Calu3 (cell line): ENCODE results near the gene TMC1. TPM values are rescaled to one million over a fixed set of nuclear protein-coding genes. Genes with fewer than 3 reads are reported as not detected.

ENCODE experiments used
- BruUV-seq: library from RNA; stranded (reverse); fragments of 400-500 nt; replicated peaks from 2 replicates; lab custom pipeline; 2021; lab: Mats Ljungman, UMichigan
- CTCF ChIA-PET: fragments of 300-600 bp; sonication (Branson Sonifier 250); formaldehyde crosslinking; loops from one replicate; lab custom pipeline; 2022; ENCODE audit warnings: antibody characterized with exemption; lab: Charles Lee
- DNase-seq: peaks from one replicate; pipeline ENCODE4 v3.0.0; 2022
- H3K27ac Mint-ChIP-seq: one replicate; pipeline ENCODE4 v1.8.0; 2022; ENCODE audit warnings: mixed read lengths; ENCODE audit not compliant: unreplicated experiment
- H3K27me3 Mint-ChIP-seq: one replicate; pipeline ENCODE4 v1.8.0; 2022; ENCODE audit warnings: mixed read lengths; ENCODE audit not compliant: unreplicated experiment
- H3K36me3 Mint-ChIP-seq: one replicate; pipeline ENCODE4 v1.8.0; 2022; ENCODE audit warnings: mild to moderate bottlenecking, moderate library complexity, mixed read lengths; ENCODE audit not compliant: insufficient read depth, unreplicated experiment
- H3K4me1 Mint-ChIP-seq: one replicate; pipeline ENCODE4 v1.8.0; 2022; ENCODE audit warnings: mild to moderate bottlenecking, low read depth, mixed read lengths; ENCODE audit not compliant: unreplicated experiment
- H3K4me3 Mint-ChIP-seq: one replicate; pipeline ENCODE4 v1.8.0; 2022; ENCODE audit warnings: mild to moderate bottlenecking, low read depth, moderate library complexity, mixed read lengths; ENCODE audit not compliant: unreplicated experiment
- H3K9me3 Mint-ChIP-seq: one replicate; pipeline ENCODE4 v1.8.0; 2022; ENCODE audit warnings: low read depth, mixed read lengths; ENCODE audit not compliant: unreplicated experiment
- CTCF ChIP-seq: fragments of 200-600 bp; IDR thresholded peaks from one replicate; pipeline ENCODE4 v1.8.0; 2022; ENCODE audit warnings: antibody characterized with exemption; ENCODE audit not compliant: unreplicated experiment
- intact Hi-C: fragments of 100-400 bp; cut with micrococcal nuclease; formaldehyde crosslinking; loops from one replicate; pipeline ENCODE4 v1.10.0; 2022; ENCODE audit not compliant: unreplicated experiment
- total RNA-seq: library from RNA; stranded (reverse); gene quantifications from 2 replicates; pipeline ENCODE4 v1.2.3, GENCODE V29; 2022

TMC1 gene
- total RNA-seq, 1 experiment from 2014 or later: not detected

- Mint-ChIP-seq H3K36me3 (no peaks in the 10 kb centered on the region), H3K9me3 (no peaks in the 10 kb centered on the region), H3K4me1 (no peaks in the 10 kb centered on the region), H3K4me3 (no peak overlapping the region), H3K27me3 (no peaks in the 10 kb centered on the region), H3K27ac (no peak overlapping the region)
- DNase-seq: no peak
- intact Hi-C loops: no loop called here
- no peak for TF ChIP-seq CTCF
- no TSS peak for BruUV-seq
- CTCF ChIA-PET: no interaction called here
Measured at GRCh38 chr9:72648324-72649126, 127.1 kb downstream of the TMC1 start.

- Mint-ChIP-seq H3K27me3 (no peaks in the 10 kb centered on the region), H3K9me3 (no peaks in the 10 kb centered on the region), H3K36me3 (no peaks in the 10 kb centered on the region), H3K4me3 (no peak overlapping the region), H3K4me1 (no peaks in the 10 kb centered on the region), H3K27ac (no peak overlapping the region)
- no peak for TF ChIP-seq CTCF
- no peak for DNase-seq
- intact Hi-C loops: no loop called here
- no TSS peak for BruUV-seq
- CTCF ChIA-PET: no interaction called here
Measured at GRCh38 chr9:72649127-72649442, 127.7 kb downstream of the TMC1 start.

- no peak for DNase-seq
- H3K9me3 Mint-ChIP-seq: no peaks in the 10 kb centered on the region
Measured at GRCh38 chr9:72650206-72650605, 128.8 kb downstream of the TMC1 start.

GRCh38 chr9:72656021-72656420 is 134.6 kb downstream of the TMC1 start:
- intact Hi-C loops: no loop called here
- no peak for TF ChIP-seq CTCF
- no peaks in the 10 kb centered on the region for H3K9me3 Mint-ChIP-seq
- no peak for DNase-seq
- CTCF ChIA-PET: interaction anchor here (0.7 kb wide), 1 partner anchor 1660 kb away, joined by 3 read pairs; no protein-coding TSS in a partner anchor
- no peaks in the 10 kb centered on the region for H3K36me3 Mint-ChIP-seq
- H3K27me3 Mint-ChIP-seq: no peaks in the 10 kb centered on the region
- H3K4me1 Mint-ChIP-seq: peaks cover 1% of the 10 kb centered on the region
- H3K27ac Mint-ChIP-seq: no peak overlapping the region
- BruUV-seq: no TSS peak
- no peak overlapping the region for H3K4me3 Mint-ChIP-seq

More at GRCh38 chr9:72650206-72650605, 128.8 kb downstream of the TMC1 start:
- no peak overlapping the region for H3K4me3 Mint-ChIP-seq
- H3K27me3 Mint-ChIP-seq: no peaks in the 10 kb centered on the region
- H3K36me3 Mint-ChIP-seq: no peaks in the 10 kb centered on the region
- CTCF ChIA-PET: interaction anchor here (0.8 kb wide), 1 partner anchor 9 kb away, joined by 3 read pairs; no protein-coding TSS in a partner anchor
- TF ChIP-seq CTCF: no peak
- H3K27ac Mint-ChIP-seq: no peak overlapping the region
- intact Hi-C loops: no loop called here
- BruUV-seq: no TSS peak
- H3K4me1 Mint-ChIP-seq: no peaks in the 10 kb centered on the region
